IMR-90 (cell line): ENCODE measurements around the gene IFNK.

Source experiments
- CEBPB ChIP-seq: IDR thresholded peaks from 2 replicates; pipeline ENCODE4 v1.6.1; 2012; ENCODE audit warnings: low read depth, low read length, improper control_type of control experiment
- FOS ChIP-seq: fragments of 150-350 bp; IDR thresholded peaks from 2 replicates; pipeline ENCODE4 v1.6.1; 2016; ENCODE audit warnings: low read depth, low read length
- MAZ ChIP-seq: IDR thresholded peaks from 2 replicates; pipeline ENCODE4 v1.6.1; 2012; ENCODE audit warnings: low read depth, mild to moderate bottlenecking, low read length, improper control_type of control experiment, moderate library complexity, borderline replicate concordance
- MXI1 ChIP-seq: IDR thresholded peaks from 2 replicates; pipeline ENCODE4 v1.6.1; 2012; ENCODE audit warnings: low read depth, mild to moderate bottlenecking, low read length, moderate library complexity, borderline replicate concordance
- NFE2L2 ChIP-seq: fragments of 150-350 bp; IDR thresholded peaks from 2 replicates; pipeline ENCODE4 v1.6.1; 2016; ENCODE audit warnings: low read depth, mild to moderate bottlenecking, low read length
- POLR2A ChIP-seq: IDR thresholded peaks from 2 replicates; pipeline ENCODE4 v1.6.1; 2012; ENCODE audit warnings: mild to moderate bottlenecking, low read depth, low read length
- RAD21 ChIP-seq: IDR thresholded peaks from 2 replicates; pipeline ENCODE4 v1.6.1; 2012; ENCODE audit warnings: low read length, improper control_type of control experiment
- RFX5 ChIP-seq: IDR thresholded peaks from 2 replicates; pipeline ENCODE4 v1.8.0; 2012; ENCODE audit warnings: low read depth, mild to moderate bottlenecking, low read length, moderate library complexity
- SMC3 ChIP-seq: fragments of 150-350 bp; IDR thresholded peaks from 2 replicates; pipeline ENCODE4 v1.6.1; 2016; ENCODE audit warnings: low read depth, mild to moderate bottlenecking, antibody characterized with exemption, low read length, moderate library complexity
- TF ChIP-seq, protein P1 (sequence below): conservative IDR thresholded peaks from 2 replicates; pipeline ENCODE4 v1.5.1; 2012; ENCODE audit warnings: mild to moderate bottlenecking, low read depth, low read length, improper control_type of control experiment
- TF ChIP-seq, protein P2 (sequence below): fragments of 150-350 bp; IDR thresholded peaks from 2 replicates; pipeline ENCODE4 v1.6.1; 2017; ENCODE audit warnings: mild to moderate bottlenecking, antibody characterized with exemption, low read length, low read depth
- TF ChIP-seq, protein P3 (sequence below): fragments of 150-350 bp; IDR thresholded peaks from 2 replicates; pipeline ENCODE4 v1.6.1; 2016; ENCODE audit warnings: low read depth, mild to moderate bottlenecking, low read length, moderate library complexity, borderline replicate concordance

- TF ChIP-seq, protein P1, sequence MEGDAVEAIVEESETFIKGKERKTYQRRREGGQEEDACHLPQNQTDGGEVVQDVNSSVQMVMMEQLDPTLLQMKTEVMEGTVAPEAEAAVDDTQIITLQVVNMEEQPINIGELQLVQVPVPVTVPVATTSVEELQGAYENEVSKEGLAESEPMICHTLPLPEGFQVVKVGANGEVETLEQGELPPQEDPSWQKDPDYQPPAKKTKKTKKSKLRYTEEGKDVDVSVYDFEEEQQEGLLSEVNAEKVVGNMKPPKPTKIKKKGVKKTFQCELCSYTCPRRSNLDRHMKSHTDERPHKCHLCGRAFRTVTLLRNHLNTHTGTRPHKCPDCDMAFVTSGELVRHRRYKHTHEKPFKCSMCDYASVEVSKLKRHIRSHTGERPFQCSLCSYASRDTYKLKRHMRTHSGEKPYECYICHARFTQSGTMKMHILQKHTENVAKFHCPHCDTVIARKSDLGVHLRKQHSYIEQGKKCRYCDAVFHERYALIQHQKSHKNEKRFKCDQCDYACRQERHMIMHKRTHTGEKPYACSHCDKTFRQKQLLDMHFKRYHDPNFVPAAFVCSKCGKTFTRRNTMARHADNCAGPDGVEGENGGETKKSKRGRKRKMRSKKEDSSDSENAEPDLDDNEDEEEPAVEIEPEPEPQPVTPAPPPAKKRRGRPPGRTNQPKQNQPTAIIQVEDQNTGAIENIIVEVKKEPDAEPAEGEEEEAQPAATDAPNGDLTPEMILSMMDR: no peak
- TF ChIP-seq, protein P2, sequence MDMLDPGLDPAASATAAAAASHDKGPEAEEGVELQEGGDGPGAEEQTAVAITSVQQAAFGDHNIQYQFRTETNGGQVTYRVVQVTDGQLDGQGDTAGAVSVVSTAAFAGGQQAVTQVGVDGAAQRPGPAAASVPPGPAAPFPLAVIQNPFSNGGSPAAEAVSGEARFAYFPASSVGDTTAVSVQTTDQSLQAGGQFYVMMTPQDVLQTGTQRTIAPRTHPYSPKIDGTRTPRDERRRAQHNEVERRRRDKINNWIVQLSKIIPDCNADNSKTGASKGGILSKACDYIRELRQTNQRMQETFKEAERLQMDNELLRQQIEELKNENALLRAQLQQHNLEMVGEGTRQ: no peak
- no peak for TF ChIP-seq POLR2A
- TF ChIP-seq FOS: no peak
- no peak for TF ChIP-seq MAZ
- TF ChIP-seq RAD21: no peak
- TF ChIP-seq MXI1: no peak
- TF ChIP-seq, protein P3, sequence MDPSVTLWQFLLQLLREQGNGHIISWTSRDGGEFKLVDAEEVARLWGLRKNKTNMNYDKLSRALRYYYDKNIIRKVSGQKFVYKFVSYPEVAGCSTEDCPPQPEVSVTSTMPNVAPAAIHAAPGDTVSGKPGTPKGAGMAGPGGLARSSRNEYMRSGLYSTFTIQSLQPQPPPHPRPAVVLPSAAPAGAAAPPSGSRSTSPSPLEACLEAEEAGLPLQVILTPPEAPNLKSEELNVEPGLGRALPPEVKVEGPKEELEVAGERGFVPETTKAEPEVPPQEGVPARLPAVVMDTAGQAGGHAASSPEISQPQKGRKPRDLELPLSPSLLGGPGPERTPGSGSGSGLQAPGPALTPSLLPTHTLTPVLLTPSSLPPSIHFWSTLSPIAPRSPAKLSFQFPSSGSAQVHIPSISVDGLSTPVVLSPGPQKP: no peak
- TF ChIP-seq SMC3: no peak
- TF ChIP-seq RFX5: no peak
- TF ChIP-seq CEBPB: no peak
- TF ChIP-seq NFE2L2: no peak
These were observed 14.6 kb downstream of the IFNK start for GRCh38 chr9:27538647-27539046.
